ENCODE results near the gene CENPM. TPM values are rescaled to one million over a fixed set of nuclear protein-coding genes. Genes with fewer than 3 reads are reported as not detected.

Gene CENPM, protein sequence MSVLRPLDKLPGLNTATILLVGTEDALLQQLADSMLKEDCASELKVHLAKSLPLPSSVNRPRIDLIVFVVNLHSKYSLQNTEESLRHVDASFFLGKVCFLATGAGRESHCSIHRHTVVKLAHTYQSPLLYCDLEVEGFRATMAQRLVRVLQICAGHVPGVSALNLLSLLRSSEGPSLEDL
- polyA plus RNA-seq (2013, experiment 1 of 2; ENCODE audit: insufficient read length): 26.0 TPM
- polyA plus RNA-seq (2013, experiment 2 of 2; ENCODE audit: insufficient read length): 2.2 TPM

DNA sequence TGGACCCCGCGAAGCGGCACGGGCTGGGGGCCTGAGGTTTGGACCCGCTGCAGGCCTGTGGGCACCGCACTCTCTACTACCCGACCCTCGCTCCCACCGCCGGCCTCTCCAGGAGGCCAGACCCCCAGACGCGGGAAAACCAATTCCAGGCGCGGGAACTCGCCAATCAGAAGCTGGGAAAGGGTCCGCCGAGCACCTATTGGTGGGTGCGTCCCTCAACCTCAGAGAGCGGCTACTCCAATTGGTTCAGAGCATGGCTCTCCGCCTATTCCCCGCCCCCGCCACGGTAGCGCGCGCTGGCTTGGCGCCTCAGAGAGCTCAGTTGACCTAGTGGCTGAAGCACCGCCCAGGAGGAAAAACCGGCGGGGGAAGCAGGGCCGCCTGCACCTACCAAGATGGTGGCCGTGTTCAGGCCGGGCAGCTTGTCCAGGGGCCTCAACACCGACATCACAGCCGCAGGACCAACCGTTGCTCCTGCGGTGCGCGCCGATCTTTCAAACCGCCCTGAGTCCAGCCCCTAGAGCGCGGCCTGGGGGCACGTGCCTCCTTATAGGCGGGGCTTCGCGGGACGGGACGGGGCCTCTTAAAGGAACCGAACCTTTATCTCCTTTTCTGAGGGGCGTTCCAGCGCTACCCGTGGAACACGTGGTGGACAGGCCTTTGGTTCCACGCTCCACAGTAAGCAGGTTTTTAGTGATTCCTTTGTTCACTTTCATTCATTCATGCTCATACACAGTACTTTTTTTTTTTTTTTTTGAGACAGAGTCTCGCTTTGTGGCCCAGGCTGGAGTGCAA lies at the start of gene CENPM:
Gene CENPM, minus strand, starts transcription at position 524 of the 795 bp plus-strand sequence. Its CDS starts 76 bp downstream, at position 448.
- peak; percentile 95 for DNase-seq

DNA sequence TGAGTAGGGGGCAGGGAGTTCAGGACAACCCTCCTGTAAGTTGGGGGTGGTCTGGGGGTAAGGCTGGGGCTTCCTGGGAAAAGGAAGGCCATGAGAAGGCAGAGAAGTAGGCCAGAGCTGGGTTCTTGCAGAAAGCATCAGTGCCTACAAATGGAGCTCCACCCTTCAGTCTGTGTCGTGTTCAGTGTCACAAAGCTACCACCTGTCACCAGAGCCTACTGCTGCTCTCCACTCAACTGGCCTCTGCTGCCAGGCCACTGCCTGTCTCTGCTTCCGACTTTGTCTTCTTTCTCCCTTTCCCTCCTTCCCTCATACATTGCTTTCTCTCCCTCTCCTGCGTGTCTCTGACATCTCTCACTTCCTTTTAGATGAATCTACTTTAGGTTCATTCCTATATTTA lies 48.3 kb upstream of the CENPM start:
- DNase-seq: no peak

DNA sequence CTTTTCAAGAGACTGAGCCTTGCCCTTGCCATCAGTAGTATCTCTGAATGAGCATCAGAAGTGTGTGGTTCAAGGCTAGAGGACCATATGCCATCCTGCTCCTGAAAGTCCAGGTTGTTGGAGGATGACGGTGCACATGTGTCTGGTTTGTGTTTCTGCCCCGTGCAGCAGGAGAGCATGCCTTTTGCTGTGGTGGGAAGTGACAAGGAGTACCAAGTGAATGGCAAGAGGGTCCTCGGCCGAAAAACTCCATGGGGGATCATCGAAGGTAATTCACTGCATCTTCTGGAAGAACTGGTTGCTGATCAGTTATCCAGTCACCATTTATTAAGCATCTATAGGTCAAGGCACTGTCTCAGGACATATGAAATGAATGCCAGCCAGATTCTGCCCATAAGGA lies 45.5 kb upstream of the CENPM start:
- no peak for DNase-seq

DNA sequence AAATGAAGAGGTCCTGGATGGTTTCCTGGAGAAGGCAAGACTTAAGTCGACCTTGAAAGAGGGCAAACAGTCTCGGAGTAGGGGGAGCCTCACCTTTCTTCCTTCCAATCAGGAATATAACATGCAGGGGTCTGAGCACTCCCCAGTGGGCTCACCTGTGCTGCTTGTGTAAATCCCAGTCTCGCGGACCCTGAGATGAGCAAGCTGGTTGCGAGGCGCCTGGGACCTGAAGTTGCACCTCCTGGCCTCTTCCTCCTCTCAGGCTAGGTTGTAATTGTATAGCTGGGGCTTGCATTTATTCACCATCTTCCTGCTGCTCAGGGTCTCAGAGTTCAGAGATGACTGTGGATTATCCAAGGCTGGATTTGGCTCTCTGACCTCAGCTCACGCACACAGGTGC lies 44.2 kb upstream of the CENPM start:
- no peak for DNase-seq

DNA sequence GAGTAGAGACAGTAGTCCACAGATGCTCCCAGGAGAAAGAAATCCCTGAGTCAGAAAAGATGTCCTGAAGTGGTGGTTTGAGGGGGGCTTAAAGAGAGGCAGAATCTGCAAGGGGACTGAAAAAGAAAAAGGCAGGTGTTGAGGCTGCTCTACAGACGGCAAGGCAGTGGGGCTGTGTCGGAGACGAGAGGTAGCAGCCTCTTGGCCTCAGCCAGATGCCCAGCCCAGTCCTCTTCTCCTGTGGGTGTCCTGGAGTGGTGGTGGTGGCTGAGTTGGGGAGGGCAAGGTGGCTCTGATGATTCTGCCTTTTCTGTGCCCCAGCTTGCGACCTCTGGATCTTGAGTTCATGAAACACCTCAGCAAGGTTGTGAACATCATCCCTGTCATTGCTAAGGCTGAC lies 42.3 kb upstream of the CENPM start:
- no peak for DNase-seq

DNA sequence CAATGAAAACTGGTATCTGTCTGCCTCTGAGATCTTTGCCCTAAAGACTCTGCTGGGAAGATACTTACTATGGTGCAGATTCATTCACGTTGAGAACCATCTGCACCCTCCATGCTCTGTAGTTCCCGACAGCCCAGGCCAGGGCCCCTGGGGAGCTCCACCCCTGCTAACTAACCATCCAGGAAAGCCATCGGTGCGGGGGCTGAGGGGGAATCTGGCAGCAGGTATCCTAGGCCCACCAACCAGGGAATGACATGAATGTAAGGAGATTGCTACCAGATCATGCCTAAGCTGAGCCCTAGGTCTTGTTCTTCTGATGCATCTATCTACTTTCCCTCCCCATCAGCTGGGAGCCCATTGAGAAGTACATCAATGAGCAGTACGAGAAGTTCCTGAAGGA lies 40.3 kb upstream of the CENPM start:
- DNase-seq: no peak

DNA sequence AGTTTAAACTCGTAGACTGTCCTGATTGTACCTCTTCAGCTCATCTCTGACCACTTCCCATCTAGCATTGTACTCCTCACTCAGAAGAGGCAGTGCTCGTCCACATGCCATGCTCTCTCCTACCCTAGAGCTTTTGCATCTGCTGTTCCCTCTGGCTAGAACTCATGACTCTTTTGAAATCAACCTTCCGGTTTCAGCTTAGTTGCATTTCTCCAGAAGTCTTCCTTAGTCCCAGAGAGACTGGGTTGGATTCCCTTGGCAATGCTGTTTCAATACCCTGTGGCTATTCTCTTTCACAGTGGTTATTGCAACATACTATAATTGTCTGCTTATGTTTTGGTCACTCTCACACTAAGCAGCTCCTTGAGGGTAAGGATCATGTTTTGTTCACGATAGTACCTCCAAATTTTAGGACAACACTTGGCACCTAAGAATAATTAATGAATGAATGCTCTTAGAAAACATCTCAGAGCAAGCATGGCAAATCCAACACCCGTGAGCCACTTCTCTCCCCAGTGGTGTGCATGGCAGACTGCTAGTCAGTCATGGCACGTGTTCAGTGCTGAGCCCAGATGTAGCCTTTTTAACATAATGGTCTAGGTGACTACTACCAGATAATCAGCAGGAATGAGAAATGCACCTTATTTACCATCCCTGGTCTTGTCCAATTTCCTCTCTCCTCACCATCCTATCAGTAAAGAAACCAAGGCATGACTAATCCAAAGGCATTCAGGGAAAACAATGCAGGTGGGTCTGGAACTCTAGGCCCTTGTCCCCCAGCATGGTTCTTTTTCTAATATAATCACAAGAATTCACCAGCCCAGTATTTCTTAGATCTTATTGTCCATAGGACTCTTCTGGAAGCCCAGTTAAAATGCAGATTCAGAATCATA lies 36.8 kb upstream of the CENPM start:
- DNase-seq: no peak

DNA sequence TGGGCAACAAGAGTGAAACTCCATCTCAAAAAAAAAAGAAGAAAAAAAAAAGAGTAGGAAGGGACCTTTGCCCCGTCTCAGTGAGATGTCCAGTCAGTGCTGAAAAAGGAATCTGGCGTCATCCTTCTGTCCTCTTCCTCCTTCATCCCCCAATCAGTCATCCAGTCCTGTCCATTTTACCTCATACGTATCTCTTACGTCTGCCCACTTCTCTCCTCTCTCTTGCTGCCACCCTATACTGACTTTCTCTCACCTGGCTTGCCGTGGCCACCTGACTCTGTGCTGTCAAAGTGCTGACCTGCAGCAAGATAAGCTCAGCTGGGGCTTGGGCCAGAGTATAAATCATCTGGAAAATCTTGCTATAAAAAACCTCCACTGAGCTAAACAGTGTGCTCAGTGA lies 35.9 kb upstream of the CENPM start:
- no peak for DNase-seq

DNA sequence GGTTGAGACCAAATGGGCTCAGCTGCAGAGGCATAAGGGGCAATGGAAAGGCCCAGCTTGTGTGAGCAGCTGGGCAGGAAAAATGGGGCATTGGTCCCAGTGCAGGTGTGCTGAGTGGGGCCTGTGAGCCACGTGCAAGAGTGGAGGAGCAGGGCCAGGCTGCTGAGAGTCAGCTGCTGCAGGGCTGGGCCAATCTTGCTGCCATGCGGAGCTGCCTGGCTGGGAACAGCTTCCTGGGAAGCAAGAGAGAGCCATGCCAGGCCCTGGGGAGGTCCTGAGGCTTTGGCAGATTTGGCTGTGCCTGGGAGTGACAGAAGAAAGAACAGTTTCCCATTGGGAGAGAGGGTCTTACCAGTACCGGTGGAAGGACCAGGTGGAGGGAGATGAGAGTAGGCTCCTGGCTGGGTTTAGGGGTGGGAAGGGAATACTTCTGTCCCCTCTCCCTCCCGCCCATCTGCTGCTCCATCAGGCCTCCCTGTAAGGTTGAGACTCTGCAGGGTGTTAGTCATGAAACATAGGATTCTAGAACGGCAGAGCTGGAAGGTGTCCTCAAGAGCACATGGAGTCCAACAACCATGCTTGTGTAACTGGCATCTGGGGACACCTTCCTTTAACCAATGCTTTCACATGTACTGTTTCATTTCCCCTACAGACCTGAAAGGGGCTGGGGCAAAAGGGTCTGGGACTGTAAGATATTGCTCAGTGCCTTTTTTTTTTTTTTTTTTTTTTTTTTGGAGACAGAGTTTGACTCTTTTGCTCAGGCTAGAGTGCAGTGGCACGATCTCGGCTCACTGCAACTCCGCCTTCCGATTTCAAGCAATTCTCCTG lies 32.7 kb upstream of the CENPM start:
- DNase-seq: no peak

DNA sequence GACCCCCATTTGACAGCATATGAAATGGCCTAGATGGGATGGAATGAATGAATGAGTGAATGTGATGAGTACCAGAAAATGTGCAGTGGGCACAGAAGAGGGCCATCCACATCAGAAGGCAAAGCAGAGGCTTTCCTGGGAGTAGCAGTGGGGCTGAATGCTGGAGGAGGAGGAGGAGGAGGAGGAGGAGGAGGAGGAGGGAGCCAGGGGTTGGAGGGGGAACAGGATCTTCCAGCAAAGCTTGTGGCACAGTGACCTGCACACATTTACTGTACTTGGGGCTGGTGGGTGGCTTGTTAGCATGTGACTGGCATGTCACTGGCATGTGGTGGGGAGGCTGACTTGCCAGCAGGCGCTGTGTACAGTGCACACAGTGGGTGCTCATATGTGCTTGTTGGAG lies 31.8 kb upstream of the CENPM start:
- no peak for DNase-seq

DNA sequence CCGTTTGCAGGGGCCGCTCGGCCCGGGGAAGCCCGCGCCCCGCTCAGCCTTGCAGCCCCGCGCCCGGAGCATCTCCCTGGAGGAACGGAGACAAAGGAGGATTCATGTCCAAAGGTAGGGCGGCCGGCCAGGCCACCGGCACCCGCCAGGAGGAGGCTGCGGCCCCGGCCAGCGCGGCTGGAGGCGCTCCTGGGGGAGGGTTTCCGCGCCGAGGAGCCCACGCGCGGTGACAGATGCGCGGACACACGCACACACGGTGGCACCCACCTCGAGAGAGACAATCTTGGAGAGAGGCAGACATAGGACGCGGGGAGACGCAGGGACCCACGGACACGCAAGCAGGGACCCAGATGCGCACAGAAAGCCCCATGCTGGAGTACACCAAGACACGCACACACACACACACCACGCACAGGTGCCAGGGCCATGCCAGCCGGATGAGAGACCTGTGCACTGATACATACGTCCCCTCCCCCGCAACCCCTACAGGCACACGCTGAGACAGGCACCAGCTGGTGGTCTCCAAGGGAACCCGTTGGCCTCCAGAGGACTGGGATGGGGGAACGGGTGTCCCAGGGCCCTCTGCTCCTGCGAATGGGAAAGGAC lies 30.1 kb upstream of the CENPM start:
- DNase-seq: no peak

DNA sequence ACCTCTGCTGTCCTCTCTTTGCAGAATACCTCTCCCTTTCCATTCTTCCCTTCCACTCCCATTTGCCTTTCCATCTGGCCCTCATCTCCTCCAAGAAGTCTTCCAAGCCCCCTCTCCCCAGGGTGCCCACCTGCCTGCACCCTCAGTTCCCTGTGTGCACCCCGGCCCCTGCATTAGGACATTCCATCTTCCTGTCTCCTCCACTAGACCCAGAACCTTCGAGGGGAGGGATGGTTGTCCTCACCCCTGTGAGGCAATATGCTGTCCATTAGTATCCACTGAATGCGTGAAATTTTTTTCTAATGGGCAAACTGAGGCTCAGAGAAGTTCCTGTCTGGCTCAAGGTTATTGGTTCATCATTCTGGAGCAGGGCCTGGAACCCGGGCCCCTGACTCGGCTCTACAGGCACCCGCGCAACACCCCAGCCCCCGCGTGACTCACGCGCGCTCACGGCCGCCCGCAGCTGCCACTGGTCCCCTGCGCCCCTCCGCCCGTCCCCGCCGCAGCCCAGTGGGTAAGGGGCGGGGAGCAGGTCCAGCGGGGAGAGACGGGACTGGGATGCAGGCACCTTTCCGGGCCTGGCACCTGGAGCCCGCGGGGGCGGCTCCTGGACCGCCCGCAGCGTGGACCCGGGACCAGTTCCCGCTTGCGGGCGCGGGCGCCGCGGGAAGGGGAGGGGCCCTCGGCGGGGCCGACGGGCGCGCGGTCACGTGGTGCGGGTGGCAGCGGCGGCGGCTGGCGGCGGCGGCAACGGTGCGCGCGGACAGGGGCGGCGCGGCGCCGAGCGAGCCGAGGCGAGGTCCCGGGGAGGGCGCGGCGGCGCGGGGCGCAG lies 29.3 kb upstream of the CENPM start:
- DNase-seq: no peak

DNA sequence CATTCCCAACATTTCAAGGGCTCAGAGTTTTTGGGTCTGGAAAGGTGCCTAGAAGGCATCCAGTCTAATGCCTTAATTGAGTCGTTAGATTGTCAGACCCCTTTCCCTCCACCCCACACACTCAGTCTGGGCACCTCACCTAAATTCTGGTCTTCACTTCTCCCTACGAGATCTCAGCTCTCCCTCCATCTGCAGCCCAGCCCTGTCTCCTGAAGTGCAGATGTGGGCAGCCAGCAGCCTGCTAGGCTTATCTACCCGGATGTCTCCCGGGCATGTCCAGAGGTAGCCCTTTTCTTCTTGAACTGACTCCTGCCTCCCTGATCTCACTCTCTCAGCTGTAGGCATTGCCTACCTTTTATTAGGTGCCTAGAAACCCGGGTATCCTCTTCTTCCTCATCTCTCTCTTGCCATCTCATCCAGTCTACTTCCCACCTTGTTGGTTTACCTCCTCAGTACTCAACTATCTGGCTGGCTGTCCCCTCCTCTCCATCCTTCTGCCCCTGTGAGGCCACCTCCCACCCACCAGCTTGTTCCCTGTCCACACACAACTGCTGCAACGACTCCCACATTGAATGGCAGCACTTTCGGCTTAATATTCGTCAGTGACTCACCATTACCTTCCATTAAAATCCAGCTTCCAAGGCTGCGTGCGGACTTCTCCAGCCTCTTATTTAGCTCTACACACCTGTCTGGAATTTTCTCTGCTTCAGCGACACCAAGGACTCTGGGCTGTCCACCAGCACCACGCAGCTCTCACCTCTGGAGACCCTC lies 28.5 kb upstream of the CENPM start:
- no peak for DNase-seq

DNA sequence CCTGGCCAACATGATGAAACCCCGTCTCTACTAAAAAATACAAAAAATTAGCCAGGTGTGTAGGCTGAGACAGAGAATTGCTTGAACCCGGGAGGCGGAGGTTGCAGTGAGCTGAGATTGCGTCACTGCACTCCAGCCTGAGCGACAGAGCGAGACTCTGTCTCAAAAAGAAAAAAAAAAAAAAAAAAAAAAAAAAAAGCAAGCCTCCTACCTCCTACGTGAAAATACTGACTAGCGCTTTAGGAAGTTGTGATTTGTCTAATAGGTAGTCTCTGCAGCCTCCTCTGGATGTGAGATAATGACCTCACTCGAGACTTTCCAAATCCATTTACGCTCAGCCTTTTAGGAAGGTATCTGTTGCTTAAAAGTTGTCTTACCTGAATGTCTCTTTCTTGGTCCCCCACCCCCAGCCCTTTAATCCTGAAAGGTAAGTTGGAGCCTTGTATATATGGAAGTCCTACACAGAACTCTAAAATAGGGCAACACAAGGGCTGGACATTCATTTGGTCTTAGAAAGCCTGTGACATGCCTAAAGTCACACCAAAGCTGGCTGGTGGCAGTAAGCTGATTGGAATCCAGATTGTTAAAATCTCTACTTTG lies 27.8 kb upstream of the CENPM start:
- no peak for DNase-seq

DNA sequence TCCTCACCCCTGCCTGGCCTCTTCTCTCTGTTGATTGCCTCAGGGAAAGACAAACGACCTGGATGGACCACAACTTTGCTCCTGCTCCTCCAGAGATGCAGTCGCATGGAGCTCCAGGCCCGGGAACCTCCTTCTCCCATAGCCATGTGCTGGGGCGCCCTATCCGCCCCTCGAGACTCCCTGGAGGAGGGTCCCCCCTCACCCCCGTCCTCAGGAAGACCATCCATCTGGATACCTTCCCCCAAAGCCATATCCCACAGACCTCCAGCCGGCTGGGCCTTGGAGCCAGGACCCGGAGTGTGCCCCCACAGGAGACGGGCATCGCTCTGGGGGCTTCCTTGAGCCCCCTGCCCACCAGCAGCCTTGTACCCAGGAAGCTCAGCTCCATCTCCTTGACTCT lies 24.5 kb upstream of the CENPM start:
- no peak for DNase-seq

DNA sequence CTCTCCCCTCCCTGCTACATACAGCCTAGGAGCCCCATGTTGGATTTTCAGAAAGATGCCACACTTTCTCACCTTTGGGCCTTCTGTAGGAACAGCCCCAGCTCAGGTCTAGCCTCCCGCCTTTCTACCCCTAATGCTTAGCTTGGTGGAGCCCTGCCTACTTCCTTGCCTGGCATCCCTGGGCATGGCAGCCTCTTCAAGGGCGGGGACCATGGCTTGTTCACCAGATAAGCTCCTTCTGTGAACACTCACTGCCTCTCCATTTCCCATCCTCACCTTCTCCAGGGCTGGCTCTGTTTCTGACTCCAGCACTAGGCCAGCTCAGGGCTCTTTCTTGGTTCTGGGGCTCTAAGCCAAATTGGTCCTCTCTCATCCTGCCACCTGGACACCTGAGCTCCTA lies 23.6 kb upstream of the CENPM start:
- DNase-seq: no peak

DNA sequence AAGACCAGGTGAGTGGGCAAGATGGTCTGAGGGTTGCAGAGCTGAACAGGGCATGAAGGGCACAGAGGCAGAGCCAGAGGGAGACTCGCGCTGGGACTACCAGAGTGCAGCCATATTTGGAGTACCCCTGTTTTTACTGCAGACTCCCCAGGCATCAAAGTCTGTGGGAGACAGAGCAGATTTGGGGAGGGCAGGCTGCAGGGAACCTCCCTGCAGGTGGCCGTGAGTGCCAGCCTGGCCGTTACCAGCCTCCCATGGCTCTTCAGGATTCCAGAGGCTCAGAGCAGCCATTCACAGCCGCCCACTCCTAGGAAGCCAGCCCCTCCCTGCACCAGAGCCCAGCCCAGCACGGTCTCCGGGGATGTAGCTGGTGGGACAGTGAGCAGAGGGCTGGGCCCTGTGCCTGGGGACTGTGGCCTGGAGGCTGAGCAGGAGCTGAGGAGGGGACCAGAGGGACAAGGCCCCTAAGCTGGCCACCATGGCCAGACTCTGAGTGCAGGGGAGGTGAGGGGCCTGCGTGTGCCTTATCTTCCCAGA lies 22.2 kb upstream of the CENPM start, which contains the start of gene SEPTIN3:
Gene SEPTIN3, plus strand, starts transcription at position 334 of the 537 bp plus-strand sequence. CDS start 2,050 bp downstream, outside the sequence.
- no peak for DNase-seq

DNA sequence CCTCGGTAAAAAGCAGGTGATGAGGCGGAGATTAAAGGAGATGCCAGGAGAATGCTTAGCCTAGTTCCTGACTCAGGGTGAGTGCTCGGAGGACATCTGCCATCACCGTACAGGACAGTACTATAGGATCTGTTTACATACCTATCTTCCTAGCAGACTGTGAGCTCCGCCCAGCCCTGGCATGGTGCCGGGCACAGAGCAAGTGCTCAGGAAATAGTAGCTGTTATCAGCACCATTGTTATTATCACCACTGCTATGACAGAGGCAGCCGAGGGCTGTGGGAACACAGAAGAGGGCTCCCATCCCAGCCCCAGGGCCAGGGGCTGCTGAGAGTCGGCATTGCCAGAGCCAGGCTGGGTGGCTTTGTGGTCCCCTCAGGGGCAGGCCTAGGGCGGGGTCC lies 21.6 kb upstream of the CENPM start:
- DNase-seq: no peak

DNA sequence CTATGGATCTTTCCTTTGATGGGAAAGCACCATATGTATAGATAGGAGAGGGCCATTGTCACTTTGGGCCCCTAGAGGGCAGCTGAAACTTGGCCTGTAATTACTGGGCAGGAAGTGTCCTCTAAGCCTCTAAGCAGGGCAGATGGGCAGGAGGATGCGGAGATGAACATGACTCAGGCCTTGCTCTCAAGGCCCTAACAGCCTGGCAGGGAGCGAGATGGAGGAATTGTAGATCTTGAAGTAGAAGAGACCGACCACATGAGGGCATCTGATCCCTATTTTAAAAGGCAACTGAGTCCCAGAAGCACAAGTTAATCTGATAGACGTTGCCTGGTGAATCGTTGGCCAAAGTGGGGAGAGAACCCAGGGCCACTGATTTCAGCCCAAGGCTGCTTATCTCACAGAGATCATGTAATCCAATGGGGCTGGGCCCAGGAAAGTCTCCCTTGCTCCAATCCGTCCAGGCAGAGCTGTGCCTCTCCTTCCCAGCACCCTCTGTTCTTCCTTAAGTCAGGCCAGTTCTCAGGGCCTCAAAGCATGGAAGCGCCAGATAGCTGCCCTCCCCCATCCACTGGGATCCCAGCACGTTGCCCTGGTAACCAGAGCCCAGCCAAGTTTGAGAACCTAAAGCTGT lies 19.8 kb upstream of the CENPM start:
- DNase-seq: peak; percentile 85

All from fibroblast of skin of back (primary cell).